Measurements from ENCODE around the gene PCED1A. TPM values are rescaled to one million over a fixed set of nuclear protein-coding genes. Genes with fewer than 3 reads are reported as not detected.

The PCED1A gene
- total RNA-seq, 1 donor from 2014 or later = 79.6 TPM

DNA sequence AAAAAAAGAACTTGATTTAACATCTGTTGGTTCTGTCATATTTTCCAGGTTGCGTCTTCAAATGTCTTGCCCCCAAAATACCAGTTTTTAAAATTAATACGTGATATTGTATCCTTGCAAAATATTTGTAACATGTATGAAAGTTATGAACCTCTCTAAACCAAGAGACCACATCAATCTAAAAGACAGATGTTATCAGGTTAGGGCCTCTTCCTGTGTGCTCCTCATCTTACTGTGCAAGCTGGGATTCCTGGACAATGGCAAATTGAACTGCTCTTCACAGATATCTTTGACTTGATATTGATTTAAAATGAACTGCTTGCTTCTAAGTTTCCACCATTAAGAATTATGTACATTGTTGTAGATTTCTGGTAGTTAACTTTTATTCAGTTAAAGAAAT is 14.7 kb downstream of the PCED1A start:
- H3K36me3 Mint-ChIP-seq = no peaks in the 10 kb centered on the region
- no peak overlapping the region for H3K27ac Mint-ChIP-seq
- no peak overlapping the region for H3K4me3 Mint-ChIP-seq
- peaks cover 55% of the 10 kb centered on the region for H3K27me3 Mint-ChIP-seq
- no peaks in the 10 kb centered on the region for H3K9me3 Mint-ChIP-seq
- DNase-seq (ENCODE audit: extremely low spot score, unreplicated experiment) = no peak
- peaks cover 7% of the 10 kb centered on the region for H3K4me1 Mint-ChIP-seq (ENCODE audit: unreplicated experiment)
- TF ChIP-seq, protein P1, sequence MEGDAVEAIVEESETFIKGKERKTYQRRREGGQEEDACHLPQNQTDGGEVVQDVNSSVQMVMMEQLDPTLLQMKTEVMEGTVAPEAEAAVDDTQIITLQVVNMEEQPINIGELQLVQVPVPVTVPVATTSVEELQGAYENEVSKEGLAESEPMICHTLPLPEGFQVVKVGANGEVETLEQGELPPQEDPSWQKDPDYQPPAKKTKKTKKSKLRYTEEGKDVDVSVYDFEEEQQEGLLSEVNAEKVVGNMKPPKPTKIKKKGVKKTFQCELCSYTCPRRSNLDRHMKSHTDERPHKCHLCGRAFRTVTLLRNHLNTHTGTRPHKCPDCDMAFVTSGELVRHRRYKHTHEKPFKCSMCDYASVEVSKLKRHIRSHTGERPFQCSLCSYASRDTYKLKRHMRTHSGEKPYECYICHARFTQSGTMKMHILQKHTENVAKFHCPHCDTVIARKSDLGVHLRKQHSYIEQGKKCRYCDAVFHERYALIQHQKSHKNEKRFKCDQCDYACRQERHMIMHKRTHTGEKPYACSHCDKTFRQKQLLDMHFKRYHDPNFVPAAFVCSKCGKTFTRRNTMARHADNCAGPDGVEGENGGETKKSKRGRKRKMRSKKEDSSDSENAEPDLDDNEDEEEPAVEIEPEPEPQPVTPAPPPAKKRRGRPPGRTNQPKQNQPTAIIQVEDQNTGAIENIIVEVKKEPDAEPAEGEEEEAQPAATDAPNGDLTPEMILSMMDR (conservative IDR thresholded peaks at IDR 0.05) = no peak

DNA sequence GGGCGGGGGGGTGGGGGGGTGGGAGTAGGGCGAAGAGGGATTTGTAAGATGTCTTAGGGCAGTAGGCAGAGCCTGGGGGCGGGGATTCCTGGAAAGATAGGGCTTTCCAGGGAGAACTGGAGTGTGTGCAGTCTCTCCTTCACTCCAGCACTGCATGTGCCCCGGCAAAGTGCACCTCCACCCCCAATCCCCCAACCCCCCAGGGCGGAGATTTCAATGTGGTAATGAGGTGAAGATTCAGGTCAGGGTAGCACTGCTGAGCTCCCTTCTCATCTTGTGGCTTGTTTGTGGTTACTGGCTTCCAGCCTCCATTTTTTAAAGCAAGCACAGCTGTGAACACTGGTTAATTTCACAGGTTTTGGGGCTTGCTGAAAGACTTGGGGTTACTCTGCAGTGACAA is 18.4 kb downstream of the PCED1A start:
- DNase-seq (ENCODE audit: extremely low spot score, unreplicated experiment) = peak; percentile 37
- no peaks in the 10 kb centered on the region for H3K36me3 Mint-ChIP-seq
- TF ChIP-seq, protein P1 (conservative IDR thresholded peaks at IDR 0.05) = no peak
- peaks cover 15% of the 10 kb centered on the region for H3K4me1 Mint-ChIP-seq (ENCODE audit: unreplicated experiment)
- H3K27me3 Mint-ChIP-seq = peaks cover 56% of the 10 kb centered on the region
- no peak overlapping the region for H3K4me3 Mint-ChIP-seq
- H3K27ac Mint-ChIP-seq = no peak overlapping the region
- H3K9me3 Mint-ChIP-seq = no peaks in the 10 kb centered on the region

DNA sequence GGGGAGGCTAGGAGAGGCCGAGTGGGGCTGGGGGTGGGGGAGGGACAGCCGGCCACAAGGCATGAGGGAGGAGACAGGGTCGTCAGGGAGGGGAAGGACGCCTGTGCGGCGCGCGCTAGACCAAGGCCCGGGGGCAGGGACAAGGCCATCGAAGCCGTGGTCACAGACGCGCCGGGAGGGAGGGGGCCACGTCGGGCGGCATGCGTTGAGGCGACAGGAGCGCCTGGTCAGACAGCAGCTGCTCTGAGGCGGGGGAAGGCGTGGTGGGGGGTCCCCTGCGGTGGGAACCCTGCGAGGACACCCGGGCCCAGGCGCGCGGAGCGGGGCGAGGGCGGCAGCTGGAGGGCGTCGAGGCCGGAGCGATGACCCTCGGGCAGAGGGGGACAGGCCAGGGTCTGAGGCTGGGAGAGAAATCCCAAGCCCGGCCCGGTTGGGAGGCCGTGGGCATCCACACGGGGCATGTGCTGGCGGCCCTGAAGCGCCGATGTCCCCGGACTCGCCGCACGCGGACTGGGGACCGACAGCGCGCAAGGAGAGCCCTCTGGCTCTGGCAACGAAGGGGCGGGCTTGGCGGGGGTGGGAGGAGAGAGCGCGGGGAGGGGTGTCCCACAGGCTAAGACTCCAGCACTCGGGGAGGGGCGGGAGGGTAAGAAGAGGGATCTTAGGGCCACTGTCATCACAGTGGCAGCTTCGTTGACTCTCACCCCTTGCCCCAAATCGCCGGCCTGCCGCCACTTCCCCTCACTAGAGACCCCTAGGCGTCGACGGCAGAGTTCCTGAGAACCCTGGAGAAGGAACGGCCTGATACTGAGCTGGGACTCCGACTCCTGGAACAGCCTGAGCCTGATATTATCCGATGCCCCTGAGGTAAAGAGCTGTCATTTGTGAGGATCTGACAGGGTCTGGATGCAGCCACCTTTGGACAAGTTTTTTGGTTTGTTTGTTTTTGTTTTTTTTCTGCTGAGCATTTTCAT is 19.3 kb downstream of the PCED1A start:
- peaks cover 47% of the 10 kb centered on the region for H3K27me3 Mint-ChIP-seq
- H3K4me1 Mint-ChIP-seq (ENCODE audit: unreplicated experiment) = peaks cover 15% of the 10 kb centered on the region
- peak; percentile 44 for DNase-seq (ENCODE audit: extremely low spot score, unreplicated experiment)
- H3K9me3 Mint-ChIP-seq = no peaks in the 10 kb centered on the region
- no peak overlapping the region for H3K27ac Mint-ChIP-seq
- H3K36me3 Mint-ChIP-seq = no peaks in the 10 kb centered on the region
- H3K4me3 Mint-ChIP-seq = peak overlapping the region; percentile 35
- TF ChIP-seq, protein P1 (conservative IDR thresholded peaks at IDR 0.05) = no peak

DNA sequence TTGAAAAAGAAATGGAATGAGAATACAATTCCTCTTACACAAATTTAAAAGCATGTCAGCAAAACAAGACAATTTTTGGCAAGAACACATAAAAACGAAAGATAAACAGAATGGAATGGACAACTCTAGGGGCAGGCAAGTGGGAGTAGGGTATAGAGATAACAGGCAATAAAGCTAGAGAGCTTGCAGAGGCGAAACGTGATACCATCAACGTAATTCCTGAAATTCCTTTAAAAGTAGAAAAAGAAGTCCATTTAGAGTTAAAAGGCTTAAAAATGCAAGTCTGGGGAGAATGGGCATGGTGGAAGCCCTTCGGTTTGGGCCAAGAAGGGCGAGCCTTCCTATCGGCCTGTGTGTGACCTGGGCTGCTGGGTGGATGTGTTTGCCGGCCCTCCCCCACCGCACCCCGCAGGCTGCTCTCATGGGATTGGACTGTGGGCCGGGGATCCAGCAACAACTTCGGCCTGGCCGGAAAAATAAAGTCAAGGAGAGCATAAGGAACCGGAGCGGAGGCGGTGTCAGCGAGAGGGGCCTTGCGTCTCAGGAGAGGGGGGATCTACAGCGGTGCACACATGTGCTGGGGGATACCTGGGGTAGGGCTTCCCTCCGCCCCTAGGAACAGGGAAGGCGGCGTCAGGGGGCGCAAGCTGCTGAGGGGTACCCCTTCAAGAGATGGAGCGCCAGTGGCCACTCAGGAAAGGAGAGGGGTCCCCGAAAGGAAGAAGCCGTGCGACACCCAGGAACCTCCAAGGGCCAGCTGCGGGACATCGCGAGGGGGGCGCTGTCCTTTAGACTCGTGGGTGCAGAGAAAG is 20.2 kb downstream of the PCED1A start:
- H3K27ac Mint-ChIP-seq = peak overlapping the region; percentile 5
- H3K4me3 Mint-ChIP-seq = peak overlapping the region; percentile 44
- H3K4me1 Mint-ChIP-seq (ENCODE audit: unreplicated experiment) = peaks cover 12% of the 10 kb centered on the region
- H3K9me3 Mint-ChIP-seq = no peaks in the 10 kb centered on the region
- no peaks in the 10 kb centered on the region for H3K36me3 Mint-ChIP-seq
- DNase-seq (ENCODE audit: extremely low spot score, unreplicated experiment) = peak; percentile 68
- TF ChIP-seq, protein P1 (conservative IDR thresholded peaks at IDR 0.05) = no peak
- peaks cover 44% of the 10 kb centered on the region for H3K27me3 Mint-ChIP-seq

DNA sequence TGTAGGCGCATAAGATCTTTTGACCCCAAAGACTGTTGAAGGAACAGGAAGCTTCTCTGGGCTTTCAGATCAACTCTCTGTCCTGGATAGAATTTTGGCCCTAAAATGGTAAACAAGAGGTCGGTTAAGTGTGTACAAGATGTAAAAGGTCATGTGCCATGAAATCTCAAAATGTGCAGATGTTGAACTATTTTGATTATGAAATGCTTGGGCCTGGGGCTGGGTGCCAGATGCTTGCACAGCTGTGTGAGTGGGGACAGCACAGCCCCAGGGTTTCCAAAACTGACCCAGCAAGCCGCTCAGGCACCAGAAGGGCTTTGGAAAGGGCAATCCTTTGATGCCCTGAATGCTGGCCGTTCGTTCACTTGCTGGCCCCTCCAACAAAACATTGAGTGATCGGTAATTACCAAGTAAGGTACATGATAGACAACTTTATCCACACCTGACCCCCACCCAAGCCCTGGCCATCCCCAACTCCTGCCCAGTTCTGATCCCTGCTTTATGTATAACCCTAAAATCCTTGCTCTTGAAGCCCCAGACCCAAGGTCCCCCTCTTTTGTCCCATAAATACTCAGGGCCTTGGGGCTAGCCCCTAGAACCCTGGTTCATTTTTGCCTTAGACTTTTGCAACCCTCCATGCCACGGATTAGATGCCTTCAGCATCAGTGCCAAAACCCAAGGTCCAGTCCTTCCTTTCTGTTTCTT is 22.4 kb downstream of the PCED1A start:
- no peaks in the 10 kb centered on the region for H3K36me3 Mint-ChIP-seq

More for the DNA sequence above, 22.4 kb downstream of the PCED1A start:
- TF ChIP-seq, protein P1 (conservative IDR thresholded peaks at IDR 0.05) = no peak
- no peak overlapping the region for H3K27ac Mint-ChIP-seq
- peaks cover 50% of the 10 kb centered on the region for H3K27me3 Mint-ChIP-seq
- peak; percentile 34 for DNase-seq (ENCODE audit: extremely low spot score, unreplicated experiment)
- no peaks in the 10 kb centered on the region for H3K9me3 Mint-ChIP-seq
- H3K4me1 Mint-ChIP-seq (ENCODE audit: unreplicated experiment) = peaks cover 20% of the 10 kb centered on the region
- H3K4me3 Mint-ChIP-seq = no peak overlapping the region

Measured in type B pancreatic cell (in vitro differentiated cells).